ACHN (cell line): ENCODE data around the gene LRRC56.
A peak's percentile ranks its signal among the peaks of the same experiment; 100 is the strongest.

Source experiments
- DNase-seq: peaks from one replicate; pipeline ENCODE4 v3.0.0-alpha.2; 2015
- in situ Hi-C: cut with HindIII; loops from 2 replicates; pipeline ENCODE4 v1.10.0; 2017; ENCODE audit warnings: low sequenced_read_pairs, low pct_ligation_motif_present, low pct_unique_long_range_greater_than_20kb

Gene LRRC56

GRCh38 chr11:578276-579035 lies 41.1 kb downstream of the LRRC56 start:
- in situ Hi-C loops, result no loop called here

GRCh38 chr11:579830-580601 lies 42.7 kb downstream of the LRRC56 start:
- DNase-seq, result no peak
- in situ Hi-C loops, result no loop called here

More at GRCh38 chr11:578276-579035, 41.1 kb downstream of the LRRC56 start:
- peak; percentile 44 for DNase-seq

GRCh38 chr11:581342-581741 lies 44.0 kb downstream of the LRRC56 start:
- no peak for DNase-seq
- in situ Hi-C loops, result no loop called here

GRCh38 chr11:581752-582151 lies 44.4 kb downstream of the LRRC56 start:
- in situ Hi-C loops, result no loop called here
- no peak for DNase-seq

- in situ Hi-C loops, result no loop called here
- DNase-seq, result no peak
Observed at GRCh38 chr11:584287-584686, 47.0 kb downstream of the LRRC56 start.

- DNase-seq, result no peak
- in situ Hi-C loops, result no loop called here
Observed at GRCh38 chr11:586376-587316, 49.3 kb downstream of the LRRC56 start.

GRCh38 chr11:587546-587945 lies 50.2 kb downstream of the LRRC56 start:
- DNase-seq, result no peak
- in situ Hi-C loops, result no loop called here

- peak; percentile 63 for DNase-seq
- in situ Hi-C loops, result no loop called here
Observed at GRCh38 chr11:587978-588380, 50.7 kb downstream of the LRRC56 start.

GRCh38 chr11:589798-590197 lies 52.5 kb downstream of the LRRC56 start:
- in situ Hi-C loops, result no loop called here
- no peak for DNase-seq

- no peak for DNase-seq
- in situ Hi-C loops, result no loop called here
Observed at GRCh38 chr11:590997-591396, 53.7 kb downstream of the LRRC56 start.

GRCh38 chr11:592501-592900 lies 55.2 kb downstream of the LRRC56 start:
- in situ Hi-C loops, result no loop called here
- no peak for DNase-seq

- in situ Hi-C loops, result no loop called here
- no peak for DNase-seq
Observed at GRCh38 chr11:592918-593317, 55.6 kb downstream of the LRRC56 start.

GRCh38 chr11:593347-593746 lies 56.0 kb downstream of the LRRC56 start:
- in situ Hi-C loops, result no loop called here
- DNase-seq, result no peak

GRCh38 chr11:595400-595799 lies 58.1 kb downstream of the LRRC56 start:
- in situ Hi-C loops, result no loop called here
- DNase-seq, result no peak

- in situ Hi-C loops, result no loop called here
- DNase-seq, result no peak
Observed at GRCh38 chr11:596374-596773, 59.0 kb downstream of the LRRC56 start.

GRCh38 chr11:597166-597725 lies 59.9 kb downstream of the LRRC56 start:
- in situ Hi-C loops, result no loop called here
- DNase-seq, result no peak

GRCh38 chr11:598005-598680 lies 60.8 kb downstream of the LRRC56 start:
- in situ Hi-C loops, result no loop called here
- no peak for DNase-seq

GRCh38 chr11:601573-602245 lies 64.4 kb downstream of the LRRC56 start:
- in situ Hi-C loops, result no loop called here
- no peak for DNase-seq
